Muscle layer of colon (tissue), 2 donors: ENCODE data around the gene ARID1B.

Source experiments
- H3K27ac ChIP-seq: one replicate; pipeline ENCODE4 v1.7.0; 2013; ENCODE audit warnings: low read depth, mild to moderate bottlenecking, low read length, moderate library complexity
- H3K27me3 ChIP-seq, 2 donors: one replicate each; pipeline ENCODE4 v1.7.0; 2013; ENCODE audit warnings: low read length in 2 of 2, mild to moderate bottlenecking in 2 of 2; ENCODE audit not compliant: insufficient read depth in 2 of 2, control insufficient read depth in 1 of 2
- H3K36me3 ChIP-seq: one replicate; pipeline ENCODE4 v1.7.0; 2013; ENCODE audit warnings: mild to moderate bottlenecking, low read length; ENCODE audit not compliant: insufficient read depth
- H3K4me1 ChIP-seq: one replicate; pipeline ENCODE4 v1.7.0; 2013; ENCODE audit warnings: mild to moderate bottlenecking, low read length; ENCODE audit not compliant: insufficient read depth
- H3K4me3 ChIP-seq, 2 donors: one replicate each; pipeline ENCODE4 v1.7.0; 2013; ENCODE audit warnings: low read length in 2 of 2, low read depth in 1 of 2, mild to moderate bottlenecking in 1 of 2, moderate library complexity in 1 of 2
- H3K9ac ChIP-seq: one replicate; pipeline ENCODE4 v1.7.0; 2013; ENCODE audit warnings: low read length
- H3K9me3 ChIP-seq: one replicate; pipeline ENCODE4 v1.7.0; 2013; ENCODE audit warnings: mild to moderate bottlenecking, low read length
- donor health status: abdominal sarcoma.
- donor health status: Adenocarcinoma of cecum.

ARID1B gene

GRCh38 chr6:157167837-157168236 is 390.7 kb downstream of the ARID1B start:
- Histone ChIP-seq H3K36me3 (peaks cover 7% of the 10 kb centered on the region), H3K27ac (no peak overlapping the region), H3K27me3 (no peaks in the 10 kb centered on the region), H3K4me3 (no peak overlapping the region), H3K4me1 (peaks cover 12% of the 10 kb centered on the region), H3K9me3 (no peaks in the 10 kb centered on the region), H3K9ac (no peak overlapping the region)

DNA sequence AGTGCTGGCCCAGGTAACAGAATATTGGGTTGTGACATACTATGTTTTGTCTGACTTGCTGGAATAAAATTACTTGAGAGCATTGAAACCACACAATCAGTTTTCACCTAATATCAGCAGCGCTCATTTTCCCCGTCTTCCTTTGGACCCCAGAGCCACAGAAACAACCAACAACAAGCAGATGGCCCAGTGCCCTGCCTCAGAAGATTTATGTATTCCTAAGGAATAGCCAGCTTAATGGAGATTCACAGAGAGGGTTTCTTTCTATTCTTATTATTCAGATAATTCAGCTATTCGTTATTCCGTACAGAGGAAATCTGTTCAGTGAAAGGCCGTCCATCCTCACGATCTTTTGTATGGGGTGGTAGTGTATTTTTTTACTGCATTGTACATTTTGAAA is 391.3 kb downstream of the ARID1B start:
- H3K9me3 ChIP-seq = no peaks in the 10 kb centered on the region
- H3K9ac ChIP-seq = no peak overlapping the region
- peaks cover 7% of the 10 kb centered on the region for H3K36me3 ChIP-seq
- no peaks in the 10 kb centered on the region for H3K27me3 ChIP-seq
- no peak overlapping the region for H3K27ac ChIP-seq
- no peak overlapping the region for H3K4me3 ChIP-seq
- peaks cover 12% of the 10 kb centered on the region for H3K4me1 ChIP-seq

DNA sequence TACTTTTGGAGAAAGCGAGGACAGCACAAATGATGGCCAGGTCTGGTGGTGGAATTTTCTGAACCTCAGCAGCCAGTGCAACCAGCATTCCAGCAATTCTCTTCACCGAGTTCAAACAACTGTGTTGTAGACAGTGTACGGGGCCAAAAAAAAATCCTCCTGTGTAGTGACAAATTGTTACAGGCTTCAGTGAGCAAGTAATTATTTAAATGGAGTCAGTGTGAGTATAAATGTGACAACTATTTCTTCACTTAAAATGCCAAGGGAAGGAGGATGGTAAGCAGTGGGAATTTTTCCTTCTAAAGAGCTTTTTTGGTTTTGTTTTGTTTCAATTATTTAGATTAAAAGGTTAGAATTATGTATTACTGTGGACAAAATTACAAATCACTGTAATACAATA is 392.0 kb downstream of the ARID1B start:
- H3K36me3 ChIP-seq = peaks cover 7% of the 10 kb centered on the region
- H3K9ac ChIP-seq = no peak overlapping the region
- H3K27ac ChIP-seq = no peak overlapping the region
- no peaks in the 10 kb centered on the region for H3K27me3 ChIP-seq
- peaks cover 12% of the 10 kb centered on the region for H3K4me1 ChIP-seq
- no peaks in the 10 kb centered on the region for H3K9me3 ChIP-seq
- no peak overlapping the region for H3K4me3 ChIP-seq

- peaks cover 7% of the 10 kb centered on the region for H3K36me3 ChIP-seq
- no peaks in the 10 kb centered on the region for H3K9me3 ChIP-seq
- H3K27me3 ChIP-seq = no peaks in the 10 kb centered on the region
- no peak overlapping the region for H3K4me3 ChIP-seq
- H3K9ac ChIP-seq = no peak overlapping the region
- peaks cover 12% of the 10 kb centered on the region for H3K4me1 ChIP-seq
- H3K27ac ChIP-seq = no peak overlapping the region
Measured at GRCh38 chr6:157169656-157170055, 392.5 kb downstream of the ARID1B start.

- Histone ChIP-seq H3K27me3 (no peaks in the 10 kb centered on the region), H3K4me1 (peaks cover 12% of the 10 kb centered on the region), H3K9ac (no peak overlapping the region), H3K9me3 (no peaks in the 10 kb centered on the region), H3K27ac (no peak overlapping the region), H3K36me3 (peaks cover 7% of the 10 kb centered on the region), H3K4me3 (no peak overlapping the region)
Measured at GRCh38 chr6:157170535-157170934, 393.4 kb downstream of the ARID1B start.

- Histone ChIP-seq H3K9me3 (no peaks in the 10 kb centered on the region), H3K36me3 (peaks cover 7% of the 10 kb centered on the region), H3K27me3 (no peaks in the 10 kb centered on the region), H3K9ac (no peak overlapping the region), H3K4me1 (peaks cover 12% of the 10 kb centered on the region), H3K4me3 (no peak overlapping the region), H3K27ac (no peak overlapping the region)
Measured at GRCh38 chr6:157171801-157172200, 394.6 kb downstream of the ARID1B start.

- Histone ChIP-seq H3K9me3 (no peaks in the 10 kb centered on the region), H3K27me3 (no peaks in the 10 kb centered on the region), H3K4me3 (no peak overlapping the region), H3K9ac (no peak overlapping the region), H3K4me1 (peaks cover 12% of the 10 kb centered on the region), H3K27ac (no peak overlapping the region), H3K36me3 (peaks cover 7% of the 10 kb centered on the region)
Measured at GRCh38 chr6:157172231-157172701, 395.1 kb downstream of the ARID1B start.

GRCh38 chr6:157172830-157173536 is 395.8 kb downstream of the ARID1B start:
- H3K36me3 ChIP-seq = peaks cover under 1% of the 10 kb centered on the region
- H3K9me3 ChIP-seq = no peaks in the 10 kb centered on the region
- H3K27ac ChIP-seq = no peak overlapping the region
- H3K4me3 ChIP-seq = no peak overlapping the region
- no peaks in the 10 kb centered on the region for H3K27me3 ChIP-seq
- H3K4me1 ChIP-seq = peaks cover 12% of the 10 kb centered on the region
- no peak overlapping the region for H3K9ac ChIP-seq

DNA sequence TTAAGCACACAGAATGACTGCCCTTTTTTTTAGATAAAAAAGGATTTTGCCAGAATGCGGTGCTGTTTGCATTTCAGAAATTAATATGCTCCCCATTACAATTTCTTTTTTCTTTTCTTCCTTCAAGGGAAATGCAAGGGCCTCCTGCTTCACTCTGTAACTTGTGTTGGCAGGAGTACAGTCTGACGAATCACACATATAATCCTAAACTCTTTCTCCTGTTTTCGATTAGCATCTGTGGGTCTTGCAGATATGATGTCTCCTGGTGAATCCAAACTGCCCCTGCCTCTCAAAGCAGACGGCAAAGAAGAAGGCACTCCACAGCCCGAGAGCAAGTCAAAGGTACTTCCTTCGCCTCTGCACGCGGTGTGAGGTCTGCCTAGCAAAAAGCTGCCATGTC is 396.6 kb downstream of the ARID1B start:
- no peak overlapping the region for H3K4me3 ChIP-seq
- H3K9me3 ChIP-seq = no peaks in the 10 kb centered on the region
- no peak overlapping the region for H3K9ac ChIP-seq
- H3K27me3 ChIP-seq = no peaks in the 10 kb centered on the region
- no peak overlapping the region for H3K27ac ChIP-seq
- H3K36me3 ChIP-seq = no peaks in the 10 kb centered on the region
- peaks cover 12% of the 10 kb centered on the region for H3K4me1 ChIP-seq

GRCh38 chr6:157174731-157175130 is 397.6 kb downstream of the ARID1B start:
- H3K9me3 ChIP-seq = no peaks in the 10 kb centered on the region
- H3K4me3 ChIP-seq = no peak overlapping the region
- no peaks in the 10 kb centered on the region for H3K36me3 ChIP-seq
- no peak overlapping the region for H3K27ac ChIP-seq
- no peaks in the 10 kb centered on the region for H3K27me3 ChIP-seq
- peaks cover 3% of the 10 kb centered on the region for H3K4me1 ChIP-seq
- no peak overlapping the region for H3K9ac ChIP-seq

GRCh38 chr6:157177731-157178336 is 400.7 kb downstream of the ARID1B start:
- Histone ChIP-seq H3K27me3 (no peaks in the 10 kb centered on the region), H3K27ac (no peak overlapping the region), H3K4me3 (no peak overlapping the region), H3K36me3 (peaks cover 17% of the 10 kb centered on the region), H3K9ac (no peak overlapping the region), H3K4me1 (no peaks in the 10 kb centered on the region), H3K9me3 (no peaks in the 10 kb centered on the region)

GRCh38 chr6:157181649-157182048 is 404.5 kb downstream of the ARID1B start:
- Histone ChIP-seq H3K27ac (no peak overlapping the region), H3K27me3 (no peaks in the 10 kb centered on the region), H3K36me3 (peaks cover 34% of the 10 kb centered on the region), H3K4me1 (peaks cover under 1% of the 10 kb centered on the region), H3K4me3 (no peak overlapping the region), H3K9me3 (no peaks in the 10 kb centered on the region), H3K9ac (no peak overlapping the region)
